ENCODE data around the gene TNPO1.
"Not testable (repeated sequence)": the region's sequence is repeated elsewhere in the genome, so short reads cannot be mapped to it uniquely, and the experiment has no call there.

TNPO1 gene

DNA sequence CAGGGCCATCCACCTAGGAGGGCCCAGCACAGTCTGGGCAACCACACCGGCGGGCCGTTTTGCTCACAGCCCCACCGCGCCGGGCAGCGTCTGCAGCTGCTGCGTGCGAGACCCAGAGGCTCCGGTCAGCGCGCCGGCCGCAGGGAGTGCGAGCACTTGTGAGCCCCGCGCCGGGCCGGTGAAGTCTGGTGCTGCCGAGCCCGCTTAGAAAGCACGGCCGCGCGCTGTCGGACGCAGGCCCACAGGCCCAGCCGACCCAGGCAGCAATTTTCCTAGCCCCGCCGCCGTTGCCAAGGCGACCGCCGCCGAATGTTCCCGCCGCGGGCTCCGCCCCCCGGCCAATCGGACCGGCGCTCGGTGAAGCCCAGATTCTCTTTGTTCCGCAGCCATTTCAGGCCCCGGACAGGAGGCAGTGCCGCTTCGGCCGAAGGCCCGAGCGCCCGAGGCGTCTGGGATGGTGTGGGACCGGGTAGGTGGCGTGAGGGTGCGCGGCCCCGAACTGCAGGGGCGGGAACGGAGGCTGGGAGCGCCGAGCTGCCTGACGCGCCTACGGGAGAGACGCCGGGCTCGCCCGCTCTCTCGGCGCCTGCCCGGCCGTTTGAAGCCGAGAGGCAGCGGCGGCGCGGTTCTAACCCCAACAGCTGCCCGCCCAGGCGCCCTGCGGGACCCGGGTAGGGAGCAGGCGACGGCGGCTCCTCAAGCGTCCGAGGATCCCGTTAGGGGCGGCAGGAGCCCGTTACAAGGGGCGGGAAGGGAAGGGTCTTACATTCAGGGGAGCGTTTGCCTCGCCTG lies at the start of gene TNPO1:
Gene TNPO1 (plus strand): TSS at position 378 of the 792 bp plus-strand sequence. CDS start 77 bp downstream, at position 455.
- peak; percentile 89 for DNase-seq

DNA sequence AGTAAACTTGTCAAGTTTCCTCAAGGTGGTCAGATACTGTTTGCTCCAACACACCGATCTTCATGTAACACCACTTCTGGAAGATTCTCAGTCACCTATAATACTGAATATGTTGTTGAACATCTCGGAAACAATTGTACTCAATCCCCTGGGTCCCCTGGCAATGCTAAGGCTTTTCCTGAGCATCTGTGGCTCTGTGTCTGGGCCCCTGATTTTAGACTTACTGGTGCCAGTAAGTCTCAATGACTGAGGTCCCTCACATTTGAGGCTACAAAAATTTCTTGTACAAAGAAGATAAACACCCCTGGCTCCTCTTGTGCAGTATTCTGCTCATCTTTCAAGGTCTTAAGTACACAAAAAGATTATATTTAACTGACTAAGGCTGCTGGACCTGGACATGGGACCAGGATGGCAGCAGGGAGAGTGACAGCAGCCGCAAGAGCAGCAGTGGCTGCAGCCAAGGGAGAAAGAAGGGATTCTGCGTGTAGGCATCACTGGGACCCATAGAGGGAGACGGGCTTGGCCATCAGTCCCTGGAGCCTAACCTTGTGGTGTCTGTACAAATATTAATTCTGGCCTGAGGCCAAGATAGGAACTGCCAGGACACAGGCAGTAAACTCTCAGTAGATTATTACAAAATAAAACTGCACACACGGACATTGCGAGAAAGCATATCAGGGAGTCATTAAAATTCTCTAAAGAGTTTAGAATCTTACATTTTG lies 49.0 kb upstream of the TNPO1 start:
- no peak for DNase-seq

DNA sequence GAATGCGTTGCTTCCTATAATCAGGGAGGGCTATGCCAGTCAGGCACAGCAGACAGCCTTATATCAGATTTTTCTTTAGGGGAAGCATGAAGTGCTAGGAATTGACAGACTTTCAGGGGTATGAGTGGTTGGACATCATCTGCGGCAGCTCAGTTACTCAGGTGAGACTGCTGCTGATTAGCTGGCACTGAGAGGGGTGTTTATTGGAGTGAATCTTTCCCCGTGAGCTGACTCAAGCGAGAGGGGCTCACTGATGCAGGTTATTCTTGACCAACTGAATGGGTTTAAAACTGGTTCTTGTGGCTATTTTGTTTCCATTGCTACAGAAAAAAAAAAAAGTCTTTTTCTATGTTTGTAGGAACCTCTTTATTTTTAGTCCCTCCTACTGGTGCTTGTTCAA lies 46.2 kb upstream of the TNPO1 start:
- no peak for DNase-seq

DNA sequence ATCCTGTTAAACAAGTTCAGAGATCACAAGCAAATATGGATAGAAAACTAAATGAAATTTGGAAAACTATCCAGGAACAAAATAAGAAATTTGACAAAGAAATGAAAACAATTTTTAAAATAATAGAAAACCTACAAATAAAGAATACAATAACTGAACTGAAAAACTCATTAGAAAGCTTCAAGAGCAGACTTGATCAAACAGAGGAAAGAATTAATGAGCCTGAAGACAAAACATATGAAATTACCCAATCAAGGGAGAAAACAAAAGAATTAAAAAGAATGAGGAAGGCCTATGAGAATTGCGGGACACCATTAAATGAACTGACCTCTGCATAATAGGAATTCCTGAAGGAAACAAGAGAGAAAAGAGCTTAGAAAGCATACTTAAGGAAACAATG lies 39.8 kb upstream of the TNPO1 start:
- DNase-seq = no peak

DNA sequence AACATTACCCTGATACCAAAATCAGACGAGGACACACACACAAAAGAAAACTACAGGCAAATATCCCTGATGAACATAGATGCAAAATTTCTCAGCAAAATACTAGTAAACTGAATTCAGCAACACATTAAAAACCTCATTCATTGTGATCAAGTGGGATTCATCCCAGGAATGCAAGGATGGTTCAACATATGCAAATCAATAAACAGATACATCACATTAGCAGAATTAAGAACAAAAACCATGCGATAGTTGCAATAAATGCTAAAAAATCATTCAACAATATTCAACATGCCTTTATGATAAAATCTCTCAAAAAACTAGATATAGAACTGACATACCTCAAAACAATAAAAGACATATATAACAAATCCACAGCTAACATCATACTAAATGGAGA lies 36.9 kb upstream of the TNPO1 start:
- DNase-seq = no peak

DNA sequence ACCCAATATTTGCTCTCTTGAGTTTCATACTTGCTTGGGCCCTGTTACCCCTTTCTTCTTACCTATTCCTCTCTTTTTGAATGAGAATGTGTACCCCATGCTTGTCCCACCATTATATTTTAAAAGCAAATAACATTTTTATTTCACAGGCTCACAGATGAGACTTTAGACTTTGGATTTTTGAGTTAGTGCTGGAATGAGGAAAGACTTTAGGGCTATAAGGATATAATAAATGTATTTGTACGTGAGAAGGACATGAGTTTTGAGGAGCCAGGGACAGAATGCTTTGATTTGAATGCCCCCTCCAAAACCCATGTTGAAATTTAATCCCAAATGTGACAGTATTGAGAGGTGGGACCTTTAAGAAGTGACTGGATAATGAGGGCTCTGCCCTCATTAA lies 33.1 kb upstream of the TNPO1 start:
- no peak for DNase-seq

DNA sequence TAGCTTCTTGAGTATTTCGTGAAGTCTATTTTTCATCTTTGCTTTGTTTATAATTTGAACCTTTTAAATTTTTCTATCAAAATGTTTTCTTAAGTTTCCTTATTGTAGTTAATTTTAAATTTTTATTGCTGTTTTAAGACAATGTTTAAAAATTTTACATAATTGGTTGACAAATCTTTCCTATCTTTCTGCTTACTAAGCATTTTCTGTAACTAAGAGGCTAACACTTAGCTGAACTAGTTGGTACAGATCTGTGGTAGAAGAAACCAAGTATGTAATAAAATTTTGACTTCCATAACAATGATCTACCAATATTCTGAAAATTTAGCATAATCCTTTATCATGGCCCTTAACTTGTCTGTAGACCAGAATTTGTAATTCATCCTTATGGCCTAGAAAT lies 32.3 kb upstream of the TNPO1 start:
- no peak for DNase-seq

DNA sequence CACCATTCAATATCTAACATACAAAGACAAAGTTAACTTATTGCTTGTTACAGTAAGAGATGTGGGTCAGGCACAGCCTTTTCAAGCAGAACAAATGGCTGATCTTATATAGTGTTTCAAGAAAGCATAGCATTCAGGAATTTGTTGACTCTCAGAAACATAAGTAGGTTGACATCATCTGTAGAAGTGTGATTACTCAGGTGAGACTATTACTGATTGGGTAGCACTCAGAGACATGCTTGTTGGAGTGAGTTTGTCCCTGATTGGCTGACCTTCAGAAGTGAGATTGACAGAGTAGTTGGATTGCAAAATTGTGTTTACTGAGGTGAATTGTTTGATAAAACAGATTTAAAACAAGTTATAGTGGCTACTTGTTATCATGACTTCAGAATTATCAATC lies 30.7 kb upstream of the TNPO1 start:
- DNase-seq = no peak

DNA sequence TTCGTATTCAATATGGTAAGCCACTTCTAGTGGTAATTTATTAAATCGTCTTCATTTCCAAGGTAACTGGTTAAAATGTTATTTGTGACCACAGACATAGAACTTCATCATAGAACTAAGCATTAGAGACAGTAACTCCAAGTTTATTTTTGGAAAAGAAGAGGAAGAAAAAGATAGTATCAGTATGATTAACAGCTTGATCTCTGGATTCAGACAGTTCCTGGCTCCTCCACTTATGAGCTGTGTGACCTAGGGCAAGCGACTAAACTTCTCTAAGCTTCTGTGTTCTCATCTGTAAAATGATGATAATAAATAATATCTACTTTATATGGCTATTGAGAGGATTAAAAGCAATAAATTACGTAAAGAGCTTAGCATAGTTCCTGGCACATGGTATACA lies 29.8 kb upstream of the TNPO1 start:
- no peak for DNase-seq

DNA sequence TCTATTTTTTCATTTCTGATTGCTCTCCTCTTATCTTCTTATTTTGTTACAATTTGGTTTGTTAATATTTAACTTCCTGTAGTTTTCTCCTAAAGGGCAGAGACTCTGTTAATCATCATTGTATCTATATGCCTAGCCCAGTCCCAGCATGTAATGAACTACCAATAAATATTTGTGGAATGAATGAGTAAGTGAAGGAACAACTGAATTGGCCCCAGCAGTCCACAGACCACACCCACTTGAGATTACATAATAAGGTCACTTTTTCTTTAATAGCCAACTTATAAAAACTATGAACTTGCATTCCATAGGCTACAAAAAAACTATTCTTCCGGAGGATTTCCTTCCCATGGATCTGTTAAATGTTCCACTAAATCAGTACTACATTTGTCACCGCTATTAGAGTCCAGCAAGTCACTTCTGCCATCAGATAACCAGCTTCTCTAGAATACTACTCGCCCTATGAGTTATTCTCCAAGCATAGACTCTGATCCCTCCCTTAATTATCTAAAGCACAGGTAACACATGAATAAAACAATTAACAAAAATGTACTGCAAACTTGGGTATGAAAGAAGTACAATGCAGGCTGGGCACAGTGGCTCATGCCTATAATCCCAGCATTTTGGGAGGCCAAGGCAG lies 27.5 kb upstream of the TNPO1 start:
- DNase-seq = no peak

DNA sequence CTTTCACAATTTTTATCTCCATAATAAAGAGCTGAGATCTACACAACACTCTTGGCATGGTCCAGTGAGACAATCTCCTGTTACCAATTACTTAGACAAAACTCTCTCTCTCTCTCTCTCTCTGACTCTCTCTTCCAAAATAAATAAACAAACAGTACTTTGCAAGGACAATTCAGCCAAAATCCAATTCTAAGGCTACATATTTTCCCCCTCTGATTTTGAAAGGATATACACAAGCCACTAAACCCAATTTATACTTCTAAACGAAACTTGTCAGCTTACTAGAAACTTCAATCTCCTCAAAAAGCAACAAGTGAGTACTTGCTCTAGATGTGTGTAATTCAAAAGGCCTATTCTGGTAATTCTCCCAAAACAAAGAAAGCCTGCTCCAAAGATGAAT lies 26.3 kb upstream of the TNPO1 start:
- DNase-seq = no peak

DNA sequence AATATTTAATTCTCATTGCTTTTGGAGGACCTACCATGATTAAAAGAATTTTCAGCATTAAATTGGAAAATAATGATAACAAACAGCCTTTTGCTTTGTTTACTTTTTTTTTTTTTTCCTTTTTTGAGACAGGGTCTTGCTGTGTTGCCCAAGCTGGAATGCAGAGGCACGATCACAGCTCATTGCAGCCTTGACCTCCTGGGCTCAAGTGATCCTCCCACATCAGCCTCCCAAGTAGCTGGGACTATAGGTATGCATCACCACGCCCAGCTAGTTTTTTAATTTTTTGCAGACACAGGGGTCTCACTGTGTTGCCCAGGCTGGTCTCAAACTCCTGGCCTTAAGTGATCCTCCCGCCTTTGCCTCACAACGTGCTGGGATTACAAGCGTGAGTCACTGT lies 23.8 kb upstream of the TNPO1 start:
- not testable (repeated sequence) for DNase-seq

DNA sequence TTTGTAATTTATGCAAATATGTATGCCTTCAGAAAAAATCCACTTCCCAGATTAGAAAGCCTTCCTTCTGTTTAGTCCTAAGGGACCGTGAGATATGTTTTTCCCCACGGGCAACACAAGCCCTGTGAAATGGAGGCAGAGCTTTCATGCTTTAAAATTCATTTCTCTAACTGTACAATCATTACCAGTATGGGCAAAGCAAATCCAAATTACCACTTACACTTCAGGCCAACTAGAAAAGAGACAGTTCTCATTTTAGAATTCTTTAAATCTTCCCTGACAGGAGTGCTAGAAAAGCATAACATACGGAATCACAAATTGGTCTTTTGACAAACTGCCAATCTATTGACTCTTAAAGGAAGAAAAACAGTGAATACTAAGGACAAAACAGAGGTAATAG lies 20.5 kb upstream of the TNPO1 start:
- DNase-seq = no peak

DNA sequence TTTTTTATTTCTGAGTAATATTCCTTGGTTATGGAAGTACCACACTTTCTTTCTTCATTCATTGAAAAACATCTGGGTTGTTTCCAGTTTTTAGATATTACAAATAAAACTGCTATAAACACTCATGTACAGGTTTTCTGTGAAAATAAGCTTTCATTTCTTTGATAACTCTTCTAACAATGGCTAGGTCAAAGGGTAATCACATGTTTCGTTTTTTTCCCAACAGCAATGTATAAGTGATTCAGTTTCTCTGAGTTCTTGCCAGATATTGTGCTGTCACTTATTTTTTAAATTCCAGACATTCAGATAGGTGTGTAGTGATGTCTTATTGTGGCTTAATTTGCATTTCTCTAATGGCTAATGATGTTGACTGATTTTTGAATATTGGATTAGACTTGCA lies 16.7 kb upstream of the TNPO1 start:
- DNase-seq = no peak

DNA sequence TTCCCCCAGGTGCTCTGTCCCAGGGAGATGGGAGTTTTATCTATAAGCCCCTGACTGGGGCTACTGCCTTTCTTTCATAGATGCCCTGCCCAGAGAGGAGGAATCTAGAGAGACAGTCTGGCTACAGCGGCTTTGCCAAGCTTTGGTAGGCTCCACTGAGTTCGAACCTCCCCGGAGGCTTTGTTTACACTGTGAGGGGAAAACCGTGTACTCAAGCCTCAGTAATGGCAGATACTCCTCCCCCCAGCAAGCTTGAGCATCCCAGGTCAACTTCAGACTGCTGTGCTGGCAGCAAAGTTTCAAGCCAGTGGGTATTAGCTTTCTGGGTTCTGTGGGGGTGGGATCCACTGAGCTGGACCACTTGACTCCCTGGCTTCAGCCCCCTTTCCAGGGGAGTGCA lies 7.8 kb upstream of the TNPO1 start:
- DNase-seq = not testable (repeated sequence)

DNA sequence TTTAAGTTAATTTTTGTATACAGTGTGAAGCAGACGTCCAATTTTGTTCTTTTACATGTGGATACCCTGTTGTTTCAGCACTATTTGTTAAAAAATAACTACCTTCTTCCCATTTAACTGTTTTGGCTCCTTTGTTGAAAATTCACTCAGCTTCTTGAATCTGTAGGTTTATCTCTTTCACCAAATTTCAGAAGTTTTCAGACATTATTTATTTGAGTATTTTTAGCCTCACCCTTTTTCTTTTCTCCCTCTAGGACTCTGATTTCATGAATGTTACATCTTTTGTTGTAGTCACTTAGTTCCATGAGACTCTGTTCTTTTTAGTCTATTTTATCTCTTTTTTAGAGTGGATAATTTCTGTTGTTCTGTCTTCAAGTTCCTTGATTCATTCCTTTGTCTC lies 4.6 kb upstream of the TNPO1 start:
- DNase-seq = no peak

DNA sequence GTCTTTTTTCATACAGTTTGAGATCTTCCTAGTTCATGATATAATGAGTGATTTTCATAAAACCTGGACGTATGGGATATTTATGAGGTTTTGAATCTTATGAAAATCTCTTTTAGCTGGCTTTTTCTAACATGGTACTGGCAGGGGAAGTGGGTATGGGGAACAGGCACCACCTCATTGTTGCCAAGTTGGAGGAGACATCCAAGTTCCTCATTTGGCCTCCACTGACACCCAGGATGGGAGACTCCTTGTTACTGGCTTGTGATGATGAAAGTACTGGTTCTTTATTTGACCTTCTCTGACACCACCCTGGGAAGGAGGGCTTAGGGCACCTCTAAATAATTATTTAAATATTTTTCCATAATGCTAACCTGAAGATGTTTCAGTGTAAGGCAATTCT lies 4.0 kb upstream of the TNPO1 start:
- no peak for DNase-seq

DNA sequence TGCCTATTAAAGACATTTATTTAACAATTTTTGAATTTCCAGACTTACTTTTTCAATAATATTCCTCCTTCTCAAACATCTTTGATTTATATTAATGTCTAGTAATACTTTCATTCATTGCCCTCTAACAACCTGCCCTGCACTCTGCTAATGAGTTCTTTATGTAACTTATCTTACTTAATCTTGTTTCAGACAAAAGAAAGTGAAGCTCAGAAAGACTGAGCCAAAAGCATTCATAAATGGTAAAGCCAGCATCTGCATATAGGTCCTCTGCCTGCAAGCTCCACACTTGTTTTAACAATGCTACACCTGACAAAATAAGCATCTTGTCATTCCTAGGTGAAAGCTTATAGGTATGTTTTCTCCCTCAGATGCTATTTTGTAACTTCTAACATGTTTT lies 2.4 kb upstream of the TNPO1 start:
- DNase-seq = no peak

DNA sequence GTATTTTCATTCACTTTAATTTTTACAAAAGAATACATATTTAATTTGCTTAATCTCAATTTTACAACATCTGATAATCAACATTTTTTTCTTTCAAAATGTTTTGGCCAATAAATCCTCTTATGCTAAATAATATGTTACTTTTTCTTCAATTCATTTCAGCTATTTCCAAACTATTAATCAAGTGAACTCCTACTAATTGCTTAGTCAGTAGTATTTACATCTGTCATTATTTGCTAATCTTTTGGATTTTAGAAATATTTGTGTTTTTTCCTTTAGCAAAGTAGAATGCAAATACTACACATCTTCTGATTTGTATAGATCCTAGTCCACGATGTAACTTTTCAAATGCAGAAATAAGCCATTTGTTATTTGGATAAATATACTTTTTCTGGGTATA lies 1.6 kb upstream of the TNPO1 start:
- no peak for DNase-seq

DNA sequence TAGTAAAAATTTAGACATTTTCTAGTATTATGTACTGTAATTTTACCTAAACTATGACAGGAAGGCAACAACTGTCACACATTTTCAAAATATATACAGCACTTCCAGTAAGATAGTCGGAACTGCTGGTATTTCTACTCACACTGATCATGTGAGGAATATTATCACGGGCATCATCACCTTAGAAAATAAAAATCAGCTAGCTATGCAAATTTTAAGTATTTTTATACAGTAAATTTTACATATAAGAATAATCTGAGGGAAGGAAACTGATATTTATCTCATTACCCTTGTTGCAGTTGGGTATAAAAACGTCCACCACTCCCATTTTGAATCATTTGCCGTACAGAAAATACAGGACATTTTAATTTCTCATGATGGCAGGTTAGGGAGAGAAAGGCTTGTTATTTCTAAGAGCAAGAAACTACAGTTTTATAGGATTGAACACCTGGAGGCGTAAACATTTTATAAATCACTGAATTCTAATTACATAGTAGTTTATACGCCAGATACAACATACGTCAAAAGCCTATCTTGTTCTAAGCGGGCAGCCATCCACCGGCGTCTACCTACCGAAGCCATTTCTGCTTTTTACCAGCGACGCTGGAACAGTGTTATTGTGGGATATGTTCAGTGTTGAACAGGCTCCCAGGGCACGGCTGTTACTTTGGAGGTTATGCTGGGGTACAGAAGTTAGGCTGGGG lies 729 bp upstream of the TNPO1 start:
- peak; percentile 49 for DNase-seq

DNA sequence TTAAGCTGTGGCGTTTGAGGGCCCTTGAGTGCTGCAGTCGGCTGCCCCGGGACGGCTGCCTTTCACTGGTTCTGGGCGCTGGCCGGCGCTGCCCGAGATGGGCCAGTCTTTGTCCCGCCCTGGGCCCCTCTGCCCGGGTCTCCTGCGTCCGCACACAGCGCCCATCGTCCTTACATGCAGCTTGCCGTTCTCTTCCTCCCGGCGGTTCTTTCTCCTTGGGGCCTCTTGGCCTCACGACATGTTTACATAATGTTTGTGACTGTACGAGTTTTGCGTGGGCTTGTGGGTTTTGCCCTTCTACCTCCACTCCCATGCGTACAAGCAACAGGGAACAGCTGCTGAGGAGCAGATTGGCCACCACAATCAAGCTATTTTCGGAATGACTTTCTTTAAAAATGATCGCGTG lies 618 bp downstream of the TNPO1 start:
- DNase-seq = peak; percentile 34

DNA sequence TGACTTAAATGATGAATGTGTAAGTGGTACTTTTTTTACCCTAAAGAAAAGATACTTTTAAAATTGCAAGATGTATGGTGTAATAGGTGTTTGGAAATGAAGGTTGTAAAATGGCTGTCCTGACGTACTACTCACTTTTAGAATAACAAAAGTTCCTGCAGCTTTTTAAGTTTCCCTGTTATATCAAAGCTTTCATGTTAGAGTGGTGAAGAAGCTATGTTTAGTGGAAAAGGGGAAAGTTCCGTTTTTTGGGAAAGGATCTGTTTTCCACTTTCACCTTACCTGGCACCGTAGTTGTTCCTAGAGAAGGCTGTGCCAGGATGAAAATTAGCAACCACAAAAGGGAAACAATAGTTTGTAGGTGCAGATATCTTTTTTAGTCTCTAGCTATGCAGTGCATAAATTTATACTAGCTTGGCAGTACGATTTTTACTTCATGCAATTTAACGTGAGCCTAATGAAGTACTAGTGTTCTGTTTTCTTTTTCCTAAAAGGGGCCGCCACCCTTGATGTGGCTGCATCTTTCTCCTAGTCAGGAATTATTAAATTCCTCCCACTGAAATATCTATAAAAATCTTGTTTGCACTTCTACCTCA lies 1.3 kb downstream of the TNPO1 start:
- no peak for DNase-seq
